GM18505 (cell line): ENCODE data around the gene TLE3.
"Not testable (repeated sequence)": the region's sequence is repeated elsewhere in the genome, so short reads cannot be mapped to it uniquely, and the experiment has no call there.

Source experiments
- ATAC-seq: cut with Tn5 transposase; IDR thresholded peaks from one replicate; pipeline ENCODE4 v1.9.1; 2021; ENCODE audit not compliant: unreplicated experiment
- POLR2A ChIP-seq: IDR thresholded peaks from 4 replicates; pipeline ENCODE4 v1.6.1; 2011; ENCODE audit warnings: borderline replicate concordance; ENCODE audit not compliant: insufficient read depth, insufficient read length; ENCODE audit errors: extremely low read depth

The TLE3 gene

DNA sequence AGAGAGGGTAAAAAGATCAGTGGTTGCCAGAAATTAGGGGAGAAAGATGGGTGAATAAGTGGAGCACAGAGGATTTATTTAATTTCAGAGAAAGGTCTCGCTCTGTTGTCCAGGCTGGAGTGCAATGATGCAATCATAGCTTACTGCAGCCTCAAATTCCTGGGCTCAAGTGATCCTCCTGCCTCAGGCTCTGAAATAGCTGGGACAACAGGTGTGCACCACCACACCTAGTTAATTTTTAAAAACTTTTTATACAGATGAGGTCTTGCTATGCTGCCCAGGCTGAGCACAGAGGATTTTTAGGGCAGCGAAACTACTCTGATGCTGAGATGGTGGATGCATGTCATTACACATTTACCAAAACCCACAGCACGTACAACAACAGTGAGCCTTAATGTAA lies 20.9 kb upstream of the TLE3 start:
- ATAC-seq, result no peak
- no peak for TF ChIP-seq POLR2A

DNA sequence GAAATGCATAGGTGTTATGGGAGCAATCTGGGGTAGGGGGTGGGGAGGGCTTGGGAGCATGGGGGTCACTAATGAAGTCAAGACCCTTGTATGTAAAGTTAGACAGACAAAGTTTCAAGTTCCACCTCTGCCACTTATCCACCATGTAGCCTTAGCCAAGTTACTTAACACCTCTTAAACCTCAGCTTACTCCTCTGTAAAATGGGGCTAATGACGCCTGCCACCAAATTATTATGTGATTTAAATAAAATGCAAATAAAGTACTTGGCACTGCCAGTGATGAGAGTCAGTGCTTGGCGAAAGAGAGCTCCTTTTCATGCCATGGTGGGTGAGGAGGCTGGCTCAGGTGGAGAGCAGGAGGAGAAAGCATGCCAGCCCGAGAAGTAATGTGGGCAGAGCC lies 18.6 kb upstream of the TLE3 start:
- TF ChIP-seq POLR2A, result no peak
- no peak for ATAC-seq

GRCh38 chr15:70114221-70114620 lies 16.5 kb upstream of the TLE3 start:
- TF ChIP-seq POLR2A, result no peak
- no peak for ATAC-seq

DNA sequence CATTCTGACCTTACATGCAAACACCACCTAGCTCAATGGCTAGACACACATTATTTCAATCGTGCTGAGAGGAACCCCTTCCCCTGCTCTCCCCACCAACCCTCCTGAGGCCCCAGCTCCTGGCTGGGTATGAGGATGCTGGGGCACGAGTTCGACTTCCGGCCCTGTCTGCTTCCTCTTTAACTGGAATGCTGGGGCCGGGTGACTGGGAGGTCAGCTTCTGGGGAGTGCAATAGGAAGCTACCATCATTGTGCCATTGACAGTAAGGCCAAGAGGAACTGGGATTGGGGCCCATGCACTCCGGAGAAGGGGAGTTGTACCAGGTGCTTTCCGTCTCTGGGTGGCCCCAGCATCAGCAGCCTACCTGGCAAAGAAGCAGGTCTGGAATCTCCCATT lies 15.6 kb upstream of the TLE3 start:
- TF ChIP-seq POLR2A, result no peak
- no peak for ATAC-seq

- ATAC-seq, result not testable (repeated sequence)
These were observed 15.0 kb upstream of the TLE3 start for GRCh38 chr15:70112572-70113303.

- TF ChIP-seq POLR2A, result no peak
These were observed 14.3 kb upstream of the TLE3 start for GRCh38 chr15:70112074-70112395.

GRCh38 chr15:70111203-70112073 lies 13.7 kb upstream of the TLE3 start:
- TF ChIP-seq POLR2A, result no peak
- no peak for ATAC-seq

More at GRCh38 chr15:70112074-70112395, 14.3 kb upstream of the TLE3 start:
- no peak for ATAC-seq

DNA sequence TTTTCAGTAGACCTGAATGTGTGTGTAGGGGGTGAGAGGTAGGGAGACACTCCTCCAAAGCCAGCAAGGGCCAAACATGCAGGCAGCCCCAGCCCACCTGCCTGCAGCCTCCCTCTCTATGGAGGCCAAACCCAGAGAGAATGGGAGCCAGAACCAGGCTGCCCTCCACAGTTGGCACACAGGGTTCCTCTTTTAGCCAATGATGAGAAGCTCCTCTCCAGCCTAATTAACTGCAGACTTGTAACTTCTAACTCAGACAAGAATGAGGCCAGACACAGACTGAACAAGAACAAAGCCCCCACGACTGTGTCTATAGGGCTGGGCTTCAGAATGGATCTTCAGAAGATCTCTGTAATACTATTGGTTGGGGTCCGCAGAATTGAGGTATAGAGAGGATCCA lies 12.3 kb upstream of the TLE3 start:
- no peak for ATAC-seq
- no peak for TF ChIP-seq POLR2A

GRCh38 chr15:70109531-70109930 lies 11.8 kb upstream of the TLE3 start:
- no peak for TF ChIP-seq POLR2A
- no peak for ATAC-seq

- TF ChIP-seq POLR2A, result no peak
- ATAC-seq, result no peak
These were observed 6.3 kb upstream of the TLE3 start for GRCh38 chr15:70103880-70104626.

DNA sequence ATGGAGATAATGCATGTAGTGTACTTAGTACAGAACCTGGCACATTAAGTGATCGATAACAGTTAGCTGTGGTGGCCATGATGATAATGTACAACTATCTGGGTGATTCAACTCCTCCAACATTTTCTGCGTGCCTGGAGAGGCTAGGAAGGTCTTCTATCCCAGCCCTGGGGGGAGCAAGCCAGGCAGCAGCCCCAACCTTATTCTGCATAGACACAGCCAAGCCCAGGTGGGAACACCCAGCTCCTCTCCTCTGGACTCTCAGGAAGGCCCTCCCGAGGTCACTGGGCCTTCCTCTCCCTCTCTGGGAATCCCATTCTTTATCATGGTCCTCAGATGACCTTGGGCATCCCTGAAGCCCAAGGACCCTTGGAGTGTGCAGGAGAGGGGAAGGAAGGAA lies 5.1 kb upstream of the TLE3 start:
- TF ChIP-seq POLR2A, result no peak

DNA sequence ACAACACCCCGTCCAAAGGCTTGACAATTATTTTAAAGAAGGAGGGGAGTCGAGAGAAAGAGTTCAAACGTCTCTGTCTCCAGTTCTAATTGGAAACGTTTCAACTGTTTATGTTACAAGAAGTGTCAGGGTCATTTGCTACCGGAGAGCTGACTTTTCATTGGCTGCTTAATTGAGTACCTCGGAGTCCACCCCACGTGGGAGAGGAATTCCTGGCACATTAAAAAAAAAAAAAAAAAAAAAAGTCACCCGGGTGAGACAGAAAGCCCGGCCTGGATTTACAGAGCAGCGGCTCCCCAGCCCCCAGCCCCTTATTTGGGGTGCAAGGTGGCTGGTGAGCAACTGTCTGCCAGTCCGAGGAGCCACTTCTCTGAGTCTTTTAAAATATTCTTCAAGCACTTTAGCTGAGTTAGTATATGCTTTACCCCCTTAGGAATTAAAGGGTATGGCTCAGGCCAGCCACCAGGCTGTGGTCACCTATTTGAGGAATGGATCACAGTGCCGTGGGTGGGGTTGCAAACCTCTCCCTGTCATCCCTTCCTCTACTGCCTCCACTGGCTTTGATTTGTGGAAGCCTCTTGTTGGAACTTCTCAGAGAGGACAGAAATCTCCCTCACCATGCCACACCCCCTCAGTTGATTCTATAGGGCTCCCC lies 3.9 kb upstream of the TLE3 start:
- no peak for ATAC-seq
- TF ChIP-seq POLR2A, result no peak

More for the DNA sequence above, 5.1 kb upstream of the TLE3 start:
- ATAC-seq, result no peak
